ENCODE measurements around the gene MRRF.

Gene MRRF

GRCh38 chr9:122333169-122333808 is 68.6 kb downstream of the MRRF start:
- no peak for DNase-seq (ENCODE audit: low spot score)

- DNase-seq (ENCODE audit: low spot score) = no peak
Observed at GRCh38 chr9:122334916-122335315, 70.2 kb downstream of the MRRF start.

GRCh38 chr9:122336189-122336588 is 71.5 kb downstream of the MRRF start:
- DNase-seq (ENCODE audit: low spot score) = no peak

GRCh38 chr9:122336866-122337555 is 72.3 kb downstream of the MRRF start:
- no peak for DNase-seq (ENCODE audit: low spot score)

- DNase-seq (ENCODE audit: low spot score) = no peak
Observed at GRCh38 chr9:122337556-122337929, 72.9 kb downstream of the MRRF start.

GRCh38 chr9:122338536-122338935 is 73.9 kb downstream of the MRRF start:
- no peak for DNase-seq (ENCODE audit: low spot score)

GRCh38 chr9:122338994-122339393 is 74.3 kb downstream of the MRRF start:
- DNase-seq (ENCODE audit: low spot score) = no peak

- no peak for DNase-seq (ENCODE audit: low spot score)
Observed at GRCh38 chr9:122339579-122339978, 74.9 kb downstream of the MRRF start.

GRCh38 chr9:122340161-122340560 is 75.5 kb downstream of the MRRF start:
- DNase-seq (ENCODE audit: low spot score) = no peak

- DNase-seq (ENCODE audit: low spot score) = no peak
Observed at GRCh38 chr9:122342323-122343050, 77.8 kb downstream of the MRRF start.

- no peak for DNase-seq (ENCODE audit: low spot score)
Observed at GRCh38 chr9:122346478-122347347, 82.0 kb downstream of the MRRF start.

GRCh38 chr9:122347348-122348287 is 82.9 kb downstream of the MRRF start:
- peak; percentile 7 for DNase-seq (ENCODE audit: low spot score)

GRCh38 chr9:122348288-122348777 is 83.7 kb downstream of the MRRF start:
- no peak for DNase-seq (ENCODE audit: low spot score)

GRCh38 chr9:122348791-122349190 is 84.1 kb downstream of the MRRF start:
- DNase-seq (ENCODE audit: low spot score) = no peak

GRCh38 chr9:122349201-122349600 is 84.5 kb downstream of the MRRF start:
- no peak for DNase-seq (ENCODE audit: low spot score)

GRCh38 chr9:122350577-122351355 is 86.1 kb downstream of the MRRF start:
- DNase-seq (ENCODE audit: low spot score) = peak; percentile 77

- no peak for DNase-seq (ENCODE audit: low spot score)
Observed at GRCh38 chr9:122354536-122355199, 90.0 kb downstream of the MRRF start.

- no peak for DNase-seq (ENCODE audit: low spot score)
Observed at GRCh38 chr9:122355336-122355875, 90.7 kb downstream of the MRRF start.

- DNase-seq (ENCODE audit: low spot score) = no peak
Observed at GRCh38 chr9:122356627-122357026, 91.9 kb downstream of the MRRF start.
